Fibroblast of peridontal ligament (primary cell): ENCODE results near the gene ZNF771.
A peak's percentile ranks its signal among the peaks of the same experiment; 100 is the strongest.

Source experiments
- DNase-seq: peaks from one replicate; pipeline ENCODE4 v3.0.0-alpha.2; 2010; ENCODE audit errors: extremely low read depth

ZNF771 gene

DNA sequence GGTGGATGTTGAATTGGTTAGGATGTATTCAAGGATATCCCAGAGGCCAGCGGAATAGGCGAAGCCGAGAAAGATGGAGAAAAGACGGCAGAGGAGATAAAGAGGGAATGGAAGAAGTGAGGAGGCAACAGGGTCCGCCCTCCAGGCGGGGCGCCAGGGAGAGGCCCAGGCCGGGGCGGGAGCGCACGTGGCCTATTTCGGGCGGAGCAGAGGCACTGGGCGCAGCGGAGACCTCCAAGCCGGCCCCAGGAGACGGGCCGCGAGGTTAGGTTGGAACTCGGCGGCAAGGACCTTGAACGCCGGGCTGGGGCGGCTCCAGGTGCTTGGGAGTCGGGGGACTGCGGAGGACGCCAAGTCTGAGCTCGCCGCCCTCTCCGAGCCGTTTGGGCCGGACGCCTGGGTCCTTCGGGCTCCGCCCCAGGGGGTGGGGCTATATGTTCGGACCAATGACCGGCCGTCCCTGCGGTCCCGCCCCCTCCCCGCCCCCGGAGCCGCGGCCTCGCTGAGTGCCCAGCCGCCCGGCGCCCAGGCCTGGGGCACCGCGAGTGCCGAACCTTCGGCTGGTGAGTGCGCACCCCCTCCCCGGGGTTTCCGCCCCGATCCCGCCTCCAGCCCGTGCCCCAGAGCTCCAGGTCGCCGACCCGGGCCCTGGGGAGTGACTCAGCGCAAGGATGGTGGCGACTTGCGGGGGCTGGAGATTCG, at the start of gene ZNF771:
Gene ZNF771, plus strand, starts transcription at position 505 of the 702 bp plus-strand sequence. CDS start 448 bp downstream, outside the sequence.
- peak; percentile 81 for DNase-seq

DNA sequence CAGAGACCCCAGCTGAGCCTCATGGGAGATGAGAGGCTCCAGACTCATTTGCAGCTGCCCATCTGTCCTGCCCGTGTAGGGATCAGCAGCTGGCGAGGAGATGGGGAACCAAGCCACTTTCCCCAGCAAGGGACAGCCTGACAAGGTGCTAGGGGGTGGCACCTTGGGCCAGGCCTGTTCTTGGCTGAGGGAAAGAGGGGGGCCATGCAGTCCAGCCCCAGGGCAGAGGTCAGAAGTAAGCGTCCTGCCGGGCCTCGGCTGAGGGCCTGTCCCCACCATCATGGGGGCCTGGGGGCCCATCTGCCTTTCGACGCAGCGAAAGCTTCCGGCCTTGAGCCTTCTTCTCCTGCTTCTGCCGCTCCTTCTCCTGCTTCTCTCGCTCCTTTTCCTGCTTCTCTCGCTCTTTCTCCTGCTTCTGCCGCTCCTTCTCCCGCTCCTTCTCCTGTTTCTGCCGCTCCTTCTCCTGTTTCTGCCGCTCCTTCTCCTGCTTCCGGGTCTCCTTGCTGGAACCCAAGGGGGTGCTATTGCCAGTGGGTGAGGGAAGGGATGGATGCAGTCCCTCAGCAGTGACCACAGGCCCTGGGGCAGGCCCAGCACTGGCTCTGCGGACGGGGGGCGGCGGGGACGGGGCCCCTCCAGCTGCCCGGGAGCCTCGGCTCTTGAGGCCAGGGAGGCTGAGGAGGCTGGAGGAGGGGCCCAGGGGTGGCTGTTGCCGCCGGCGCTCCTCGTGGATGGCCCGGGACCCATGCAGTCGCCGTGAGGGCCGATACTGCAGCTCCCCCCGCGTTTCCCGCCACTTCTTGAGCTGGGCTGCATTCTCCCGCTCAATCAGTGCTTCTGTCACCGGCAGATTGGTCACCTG, 49.5 kb upstream of the ZNF771 start:
- no peak for DNase-seq

DNA sequence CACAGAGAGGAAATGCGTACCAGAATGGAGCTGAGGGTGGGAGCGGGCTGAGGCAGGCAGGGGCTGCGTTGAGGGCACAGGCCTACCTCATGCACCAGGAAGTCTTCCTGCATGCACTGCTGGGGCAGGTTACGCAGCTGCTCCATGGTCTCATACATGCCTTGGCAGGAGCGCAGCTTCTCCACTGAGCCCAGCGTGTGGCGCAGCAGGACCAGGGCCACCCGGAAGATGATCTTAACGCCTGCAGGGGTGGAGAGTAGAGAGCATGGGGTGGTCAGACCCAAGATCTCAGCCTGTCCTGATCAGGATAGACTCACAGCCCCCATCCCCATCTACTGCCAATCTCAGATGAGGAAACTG, 48.8 kb upstream of the ZNF771 start:
- DNase-seq: no peak

DNA sequence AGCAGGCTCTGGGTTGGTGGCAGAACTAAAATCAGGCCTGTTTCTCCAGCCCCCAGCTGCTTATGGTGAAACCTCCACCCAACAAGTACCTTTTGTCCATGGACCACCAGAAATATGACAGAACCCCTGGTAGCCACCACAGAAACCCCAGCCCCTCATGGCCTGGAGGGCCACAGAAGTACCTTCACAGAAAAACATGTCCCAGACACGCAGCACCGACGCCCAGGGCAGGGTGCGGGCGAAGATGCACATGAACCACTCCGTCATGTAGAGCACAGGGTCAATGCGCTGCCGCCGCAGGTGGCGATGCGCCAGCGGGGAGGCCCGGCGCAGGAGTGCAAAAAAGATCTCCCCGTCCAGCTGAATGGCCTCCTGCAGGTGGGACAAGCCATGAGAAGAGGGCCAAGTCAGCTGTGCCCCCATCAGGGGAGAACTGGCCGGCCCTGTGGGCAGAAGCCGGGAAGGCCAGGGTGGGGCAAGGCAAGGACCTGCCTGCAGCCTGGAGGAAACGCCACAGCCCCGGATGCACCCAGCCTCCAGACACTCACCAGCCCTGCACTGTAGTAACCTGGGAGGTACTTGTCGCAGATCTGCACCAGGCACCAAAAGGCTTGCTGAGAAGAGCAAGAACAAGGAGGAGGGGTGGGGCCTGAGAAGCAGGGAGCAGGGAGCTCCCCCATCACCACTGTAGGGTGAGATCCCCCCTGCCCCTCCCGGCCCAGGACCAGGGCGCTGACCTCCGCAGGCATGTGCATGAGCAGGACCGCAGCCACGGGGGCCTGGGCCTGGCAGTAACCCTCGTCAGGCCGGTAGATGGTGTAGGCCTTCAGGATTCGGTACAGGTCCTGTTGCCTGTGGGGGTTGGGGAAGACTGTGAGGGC, 48.2 kb upstream of the ZNF771 start:
- DNase-seq: no peak

DNA sequence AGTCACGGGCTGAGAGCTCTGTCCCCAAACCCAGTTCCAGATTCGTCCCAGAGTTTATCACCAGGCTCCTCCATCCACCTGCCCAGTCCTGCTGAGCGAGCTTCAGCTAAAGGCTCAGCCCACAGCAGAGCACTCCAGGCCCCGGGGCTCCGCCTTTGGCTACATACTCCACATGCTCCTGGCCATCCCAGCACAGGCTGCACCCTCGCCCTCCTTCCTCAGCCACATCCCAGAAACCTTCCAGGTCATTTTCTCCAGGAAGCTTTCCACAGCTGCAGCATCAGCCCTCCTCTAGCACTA, 47.6 kb upstream of the ZNF771 start:
- no peak for DNase-seq

DNA sequence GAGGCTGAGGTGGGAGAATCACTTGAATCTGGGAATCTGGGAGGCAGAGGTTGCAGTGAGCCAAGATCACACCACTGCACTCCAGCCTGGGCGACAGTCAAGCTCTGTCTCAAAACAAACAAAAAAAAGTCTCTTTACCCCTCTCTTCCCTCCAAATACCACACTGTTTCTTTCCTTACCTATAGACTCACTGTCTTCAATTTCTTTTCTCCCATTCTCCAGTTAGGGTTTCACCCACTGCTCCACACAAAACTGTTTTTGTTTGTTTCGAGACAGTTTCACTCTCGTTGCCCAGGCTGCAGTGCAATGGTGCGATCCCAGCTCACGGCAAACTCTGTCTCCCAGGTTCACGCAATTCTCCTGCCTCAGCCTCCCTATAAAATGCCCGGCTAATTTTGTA, 46.2 kb upstream of the ZNF771 start:
- no peak for DNase-seq

DNA sequence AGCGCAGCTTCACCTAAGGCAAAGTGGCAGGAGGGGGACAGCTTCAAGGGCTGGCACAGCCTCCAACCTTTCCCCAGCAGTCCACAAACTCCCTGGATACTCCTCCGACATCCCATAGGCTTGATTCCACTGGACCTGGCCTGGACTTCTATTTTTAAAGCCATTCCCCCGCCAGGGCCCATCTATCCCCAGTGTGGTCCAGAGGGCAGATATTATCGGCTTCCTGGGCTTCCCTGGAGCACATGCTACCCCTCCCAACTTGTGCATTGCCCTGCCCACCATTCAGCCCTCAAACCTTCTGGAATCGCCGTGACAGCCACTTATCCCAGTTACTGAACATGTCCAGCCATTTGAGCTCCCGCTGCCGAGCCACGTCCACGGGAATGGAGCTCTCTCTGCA, 42.2 kb upstream of the ZNF771 start:
- no peak for DNase-seq

- DNase-seq: no peak
Measured at GRCh38 chr16:30366511-30366910, 40.9 kb upstream of the ZNF771 start.

GRCh38 chr16:30367349-30368009, 39.9 kb upstream of the ZNF771 start:
- no peak for DNase-seq

DNA sequence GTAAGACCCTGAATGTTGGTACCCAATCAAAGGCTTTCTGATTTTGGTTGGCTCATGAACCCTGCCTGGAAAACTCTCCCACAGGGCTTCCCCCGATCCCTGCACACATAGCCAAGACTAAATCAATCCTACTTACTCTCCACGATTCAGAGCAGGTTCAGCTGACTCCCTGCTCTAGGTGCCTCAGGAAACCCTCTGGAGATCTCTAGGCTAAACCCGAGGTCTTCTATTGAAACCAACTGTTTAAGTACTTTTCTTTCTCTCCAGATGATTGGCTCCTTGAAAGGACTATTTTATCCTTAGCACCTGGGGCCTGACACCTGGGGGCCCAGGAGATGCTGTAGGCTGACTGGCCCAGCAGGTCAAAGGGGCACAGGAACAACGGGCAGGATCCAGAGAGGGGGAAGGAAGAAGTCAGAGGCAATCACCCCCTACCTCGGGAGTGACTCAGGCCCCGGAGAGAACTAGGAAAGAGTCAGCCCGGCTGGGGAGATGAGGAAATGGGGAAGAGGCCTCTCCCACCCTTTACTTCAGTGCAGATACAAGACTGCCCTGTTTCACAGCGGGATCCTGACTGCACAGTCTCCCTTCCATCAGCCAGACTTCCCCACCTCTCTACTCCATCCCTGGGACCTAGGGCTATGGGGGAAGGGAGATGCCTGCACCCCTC, 39.1 kb upstream of the ZNF771 start:
- DNase-seq: peak; percentile 51

GRCh38 chr16:30368792-30369090, 38.7 kb upstream of the ZNF771 start:
- DNase-seq: no peak

GRCh38 chr16:30369091-30369937, 38.1 kb upstream of the ZNF771 start:
- DNase-seq: no peak

- DNase-seq: no peak
Measured at GRCh38 chr16:30369938-30370455, 37.4 kb upstream of the ZNF771 start.

DNA sequence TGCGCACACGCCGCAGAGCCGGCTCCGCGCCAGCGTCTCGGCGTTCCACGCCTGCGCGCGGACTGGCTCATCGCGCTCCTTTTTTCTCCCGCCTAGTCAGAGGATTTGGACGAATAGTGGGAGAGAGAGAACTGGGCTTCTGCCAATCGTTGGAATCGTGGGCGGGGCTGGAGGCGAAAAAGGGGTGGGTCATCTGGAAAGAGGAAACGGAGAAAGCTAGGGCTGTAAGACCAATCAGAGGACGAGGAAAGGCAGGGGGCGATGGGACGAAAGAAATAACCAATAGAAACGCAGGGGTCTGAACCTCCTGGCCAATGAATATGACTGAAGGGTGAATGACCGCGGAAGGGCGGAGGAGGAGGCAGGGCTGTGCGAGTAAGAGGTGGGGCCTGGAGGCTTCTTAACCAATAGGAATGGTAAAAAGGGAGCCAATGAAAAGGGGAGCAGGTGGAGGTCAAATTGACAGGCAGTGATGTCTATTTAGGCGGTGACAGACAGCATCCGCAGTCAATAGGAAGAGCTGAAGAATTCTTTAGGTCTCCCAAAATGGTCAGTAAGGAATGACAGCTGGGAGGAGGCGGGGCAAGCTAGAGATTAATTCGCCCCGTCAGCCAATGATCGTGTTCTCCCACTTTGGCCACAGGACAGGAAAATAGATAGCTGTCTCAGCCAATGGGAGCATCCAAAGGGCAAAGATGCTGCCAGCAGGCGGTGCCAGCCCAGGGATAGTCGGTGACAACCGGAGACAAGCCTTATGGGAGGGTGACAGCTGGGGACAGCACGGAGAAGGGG, 36.8 kb upstream of the ZNF771 start, which contains the start of gene TBC1D10B:
Gene TBC1D10B, minus strand, starts transcription at position 39 of the 792 bp plus-strand sequence. CDS start 311 bp downstream, outside the sequence.
- peak; percentile 100 for DNase-seq

DNA sequence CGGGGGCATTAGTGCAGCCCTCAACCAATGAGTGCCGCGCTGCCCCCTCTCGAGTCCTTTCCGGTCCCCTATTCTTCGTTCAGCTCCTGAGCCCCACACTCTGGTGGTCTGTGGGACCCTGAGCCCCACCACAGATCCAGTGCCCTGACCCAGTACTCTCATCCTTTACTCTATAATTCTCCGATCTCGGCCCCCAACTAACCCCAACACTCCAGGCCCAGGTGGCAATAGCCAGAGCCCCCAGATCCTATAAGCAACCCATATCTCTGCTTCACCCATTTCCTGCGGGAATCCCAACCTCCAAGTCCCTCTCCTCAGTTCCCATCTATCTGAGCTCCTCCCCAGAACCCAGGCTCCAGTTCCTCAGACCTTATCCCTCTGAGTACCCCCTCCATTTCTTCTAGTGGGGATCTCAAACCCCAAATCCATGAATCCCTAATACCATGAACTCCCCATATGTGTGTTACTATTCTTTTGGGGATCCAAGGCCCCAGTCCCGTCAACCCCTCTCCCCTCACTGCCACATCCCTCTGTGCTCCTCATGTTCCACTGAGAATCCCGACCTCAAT, 36.1 kb upstream of the ZNF771 start:
- no peak for DNase-seq

GRCh38 chr16:30372038-30372712, 35.2 kb upstream of the ZNF771 start:
- no peak for DNase-seq

- no peak for DNase-seq
Measured at GRCh38 chr16:30372725-30373124, 34.7 kb upstream of the ZNF771 start.

DNA sequence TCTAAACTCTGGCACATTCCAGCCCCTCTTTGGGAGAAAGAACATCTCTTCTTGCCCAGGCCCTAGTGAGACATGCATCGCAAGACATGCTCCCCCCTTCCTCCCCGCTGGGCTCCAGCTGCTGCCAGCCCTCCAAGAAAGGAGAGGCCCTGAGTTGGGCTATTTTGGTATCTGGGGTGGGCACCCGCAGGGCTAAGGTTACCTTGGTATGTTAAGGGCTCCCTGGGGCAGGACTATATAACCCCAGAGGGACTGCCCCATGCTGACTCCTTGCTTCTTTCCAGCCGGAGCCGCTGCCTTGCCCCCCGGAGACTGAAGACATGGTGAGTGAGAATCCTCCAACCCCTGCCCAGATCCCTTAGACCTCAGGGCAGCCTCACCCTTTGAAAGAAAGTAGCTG, 32.9 kb upstream of the ZNF771 start, which contains the start of gene MYL11:
Gene MYL11, plus strand, starts transcription at position 265 of the 400 bp plus-strand sequence. Its CDS starts 56 bp downstream, at position 321.
- DNase-seq: no peak
